MM.1S (cell line): ENCODE data around the gene NSD2.

ENCODE experiments used
- DNase-seq: peaks from one replicate; pipeline ENCODE4 v3.0.0-alpha.2; 2015
- H2AFZ ChIP-seq: fragments of 300-600 bp; sonication (generic); 2 replicates; pipeline ENCODE4 v1.6.0; 2016; ENCODE audit warnings: antibody characterized with exemption, low read length
- H3F3A ChIP-seq: fragments of 300-600 bp; sonication (generic); 2 replicates; pipeline ENCODE4 v1.6.1; 2016; ENCODE audit warnings: mild to moderate bottlenecking, antibody characterized with exemption, low read length, moderate library complexity, mixed read lengths; ENCODE audit not compliant: insufficient read depth
- H3K27ac ChIP-seq: fragments of 300-600 bp; sonication (generic); 2 replicates; pipeline ENCODE4 v1.5.1; 2016; ENCODE audit warnings: mild to moderate bottlenecking, low read length
- H3K27me3 ChIP-seq: fragments of 300-600 bp; sonication (generic); replicated peaks from 2 replicates; pipeline ENCODE4 v1.6.0; 2016; ENCODE audit warnings: low read length; ENCODE audit not compliant: insufficient read depth
- H3K36me3 ChIP-seq: fragments of 300-600 bp; sonication (generic); replicated peaks from 2 replicates; pipeline ENCODE4 v1.6.1; 2016; ENCODE audit warnings: mild to moderate bottlenecking, low read length, mixed read lengths; ENCODE audit not compliant: insufficient read depth
- H3K4me1 ChIP-seq: fragments of 300-600 bp; sonication (generic); 2 replicates; pipeline ENCODE4 v1.6.1; 2016; ENCODE audit warnings: low read length, mixed read lengths
- H3K4me2 ChIP-seq: fragments of 300-600 bp; sonication (generic); 2 replicates; pipeline ENCODE4 v1.6.0; 2016; ENCODE audit warnings: low read depth, low read length
- H3K4me3 ChIP-seq: fragments of 300-600 bp; sonication (generic); 2 replicates; pipeline ENCODE4 v1.5.1; 2016; ENCODE audit warnings: low read length, mixed read lengths
- H3K79me2 ChIP-seq: fragments of 300-600 bp; sonication (generic); 2 replicates; pipeline ENCODE4 v1.6.1; 2016; ENCODE audit warnings: mixed run types, low read length, mixed read lengths
- H3K9ac ChIP-seq: fragments of 300-600 bp; sonication (generic); 2 replicates; pipeline ENCODE4 v1.6.1; 2016; ENCODE audit warnings: low read length, mixed read lengths
- H3K9me2 ChIP-seq: fragments of 300-600 bp; sonication (generic); replicated peaks from 2 replicates; pipeline ENCODE4 v1.6.1; 2016; ENCODE audit warnings: mild to moderate bottlenecking, low read length, mixed read lengths; ENCODE audit not compliant: insufficient read depth
- H3K9me3 ChIP-seq: fragments of 300-600 bp; sonication (generic); replicated peaks from 2 replicates; pipeline ENCODE4 v1.6.1; 2016; ENCODE audit warnings: mild to moderate bottlenecking, low read length, mixed read lengths; ENCODE audit not compliant: insufficient read depth
- H4K20me1 ChIP-seq: fragments of 300-600 bp; sonication (generic); 2 replicates; pipeline ENCODE4 v1.6.1; 2016; ENCODE audit warnings: mild to moderate bottlenecking, low read length, moderate library complexity, mixed read lengths; ENCODE audit not compliant: insufficient read depth
- CTCF ChIP-seq: fragments of 300-600 bp; sonication (generic); IDR thresholded peaks from 2 replicates; pipeline ENCODE4 v1.5.1; 2016; ENCODE audit warnings: antibody characterized with exemption, low read length, mixed read lengths
- EZH2 ChIP-seq: fragments of 300-600 bp; sonication (generic); optimal IDR thresholded peaks from 2 replicates; pipeline ENCODE3; 2017; ENCODE audit warnings: low read depth, mild to moderate bottlenecking, antibody characterized with exemption, low read length, mixed read lengths
- EZH2phosphoT487 ChIP-seq: fragments of 300-600 bp; sonication (generic); IDR thresholded peaks from 2 replicates; pipeline ENCODE4 v1.6.1; 2018; ENCODE audit warnings: antibody characterized with exemption, low read length

The NSD2 gene

GRCh38 chr4:1945124-1945895 is 74.1 kb downstream of the NSD2 start:
- Histone ChIP-seq H3K79me2 (peaks cover 12% of the 10 kb centered on the region; the same call in 1 of the 2 replicates), H3K4me3 (no peak overlapping the region), H3K36me3 (peaks cover 27% of the 10 kb centered on the region), H3K4me2 (no peak overlapping the region), H3K9me3 (no peaks in the 10 kb centered on the region), H3K9me2 (no peaks in the 10 kb centered on the region), H3K4me1 (no peaks in the 10 kb centered on the region), H3K9ac (no peak overlapping the region), H3K27ac (no peak overlapping the region), H3K27me3 (no peaks in the 10 kb centered on the region), H4K20me1 (no peaks in the 10 kb centered on the region), H3F3A (no peaks in the 10 kb centered on the region), H2AFZ (no peak overlapping the region)
- TF ChIP-seq EZH2phosphoT487 (no peak), EZH2 (no peak), CTCF (no peak)
- DNase-seq, result no peak

- H3K9me3 ChIP-seq, result no peaks in the 10 kb centered on the region
- no peak for DNase-seq
- no peaks in the 10 kb centered on the region for H3K27me3 ChIP-seq
- no peaks in the 10 kb centered on the region for H4K20me1 ChIP-seq
- no peak overlapping the region for H3K9ac ChIP-seq
- no peaks in the 10 kb centered on the region for H3K9me2 ChIP-seq
- no peak overlapping the region for H3K27ac ChIP-seq
- no peaks in the 10 kb centered on the region for H3F3A ChIP-seq
- TF ChIP-seq EZH2phosphoT487 (no peak), EZH2 (no peak), CTCF (no peak)
- no peak overlapping the region for H3K4me2 ChIP-seq
- H3K4me3 ChIP-seq, result no peak overlapping the region
- peaks cover 22% of the 10 kb centered on the region for H3K36me3 ChIP-seq
- no peak overlapping the region for H2AFZ ChIP-seq
- no peaks in the 10 kb centered on the region for H3K4me1 ChIP-seq
- peaks cover 12% of the 10 kb centered on the region; the same call in 1 of the 2 replicates for H3K79me2 ChIP-seq
Observed at GRCh38 chr4:1945912-1946311, 74.7 kb downstream of the NSD2 start.

- Histone ChIP-seq H3K9ac (no peak overlapping the region), H3K27me3 (no peaks in the 10 kb centered on the region), H4K20me1 (no peaks in the 10 kb centered on the region), H3K79me2 (0 out of 2 replicates have a peak, but pooled peaks cover 7% of the 10 kb centered on the region), H3F3A (no peaks in the 10 kb centered on the region), H2AFZ (no peak overlapping the region), H3K4me3 (no peak overlapping the region), H3K4me2 (no peak overlapping the region), H3K36me3 (0 out of 2 replicates have a peak, but pooled peaks cover 7% of the 10 kb centered on the region), H3K9me3 (no peaks in the 10 kb centered on the region), H3K9me2 (no peaks in the 10 kb centered on the region), H3K4me1 (no peaks in the 10 kb centered on the region), H3K27ac (no peak overlapping the region)
- TF ChIP-seq EZH2 (no peak), CTCF (no peak), EZH2phosphoT487 (no peak)
- no peak for DNase-seq
Observed at GRCh38 chr4:1948232-1948631, 77.0 kb downstream of the NSD2 start.
